GM18499 (cell line): ENCODE measurements around the gene EVX1.

Experiments
- ATAC-seq: cut with Tn5 transposase; IDR thresholded peaks from one replicate; pipeline ENCODE4 v1.9.1; 2021; ENCODE audit warnings: moderate number of reproducible peaks; ENCODE audit not compliant: insufficient read depth, unreplicated experiment

The EVX1 gene

GRCh38 chr7:27224983-27225934 lies 17.3 kb upstream of the EVX1 start:
- ATAC-seq, result no peak

- ATAC-seq, result no peak
These were observed 13.2 kb upstream of the EVX1 start for GRCh38 chr7:27229448-27229847.

- no peak for ATAC-seq
These were observed 7.0 kb upstream of the EVX1 start for GRCh38 chr7:27235387-27236311.

GRCh38 chr7:27237735-27238334 lies 4.8 kb upstream of the EVX1 start:
- no peak for ATAC-seq

- no peak for ATAC-seq
These were observed 3.6 kb upstream of the EVX1 start for GRCh38 chr7:27238979-27239386.

- ATAC-seq, result no peak
These were observed 3.1 kb upstream of the EVX1 start for GRCh38 chr7:27239387-27240014.

- no peak for ATAC-seq
These were observed 2.4 kb upstream of the EVX1 start for GRCh38 chr7:27240015-27240731.

- ATAC-seq, result no peak
These were observed 1.2 kb upstream of the EVX1 start for GRCh38 chr7:27241189-27242056.

GRCh38 chr7:27242154-27242553 lies 448 bp upstream of the EVX1 start:
- ATAC-seq, result no peak

GRCh38 chr7:27243340-27244163 lies 950 bp downstream of the EVX1 start:
- no peak for ATAC-seq

- no peak for ATAC-seq
These were observed 2.0 kb downstream of the EVX1 start for GRCh38 chr7:27244488-27245123.

- ATAC-seq, result no peak
These were observed 2.7 kb downstream of the EVX1 start for GRCh38 chr7:27245124-27245797.

- ATAC-seq, result no peak
These were observed 3.4 kb downstream of the EVX1 start for GRCh38 chr7:27245798-27246691.

- no peak for ATAC-seq
These were observed 4.4 kb downstream of the EVX1 start for GRCh38 chr7:27247000-27247399.

- ATAC-seq, result no peak
These were observed 5.1 kb downstream of the EVX1 start for GRCh38 chr7:27247452-27248426.
